HG03342 (cell line): Measurements from ENCODE around the gene RNF17.

Experiments
- ATAC-seq: cut with Tn5 transposase; IDR thresholded peaks from one replicate; pipeline ENCODE4 v1.9.1; 2021; ENCODE audit warnings: mild to moderate bottlenecking, moderate library complexity; ENCODE audit not compliant: unreplicated experiment

Gene RNF17

GRCh38 chr13:24894972-24895300, 131.0 kb downstream of the RNF17 start:
- ATAC-seq: no peak

GRCh38 chr13:24896061-24896460, 132.1 kb downstream of the RNF17 start:
- no peak for ATAC-seq

- ATAC-seq: no peak
Measured at GRCh38 chr13:24897293-24897692, 133.3 kb downstream of the RNF17 start.

GRCh38 chr13:24899601-24900000, 135.6 kb downstream of the RNF17 start:
- ATAC-seq: no peak

GRCh38 chr13:24900507-24900906, 136.5 kb downstream of the RNF17 start:
- peak; percentile 77 for ATAC-seq

GRCh38 chr13:24905242-24905641, 141.3 kb downstream of the RNF17 start:
- ATAC-seq: no peak

GRCh38 chr13:24906268-24906667, 142.3 kb downstream of the RNF17 start:
- ATAC-seq: no peak

- ATAC-seq: no peak
Measured at GRCh38 chr13:24910502-24911132, 146.6 kb downstream of the RNF17 start.

GRCh38 chr13:24911133-24911908, 147.4 kb downstream of the RNF17 start:
- ATAC-seq: no peak

- ATAC-seq: no peak
Measured at GRCh38 chr13:24916464-24916863, 152.5 kb downstream of the RNF17 start.

GRCh38 chr13:24921003-24921402, 157.0 kb downstream of the RNF17 start:
- no peak for ATAC-seq

- no peak for ATAC-seq
Measured at GRCh38 chr13:24921881-24922280, 157.9 kb downstream of the RNF17 start.

GRCh38 chr13:24922387-24922744, 158.4 kb downstream of the RNF17 start:
- no peak for ATAC-seq

GRCh38 chr13:24922745-24923591, 159.0 kb downstream of the RNF17 start:
- ATAC-seq: peak; percentile 86

- no peak for ATAC-seq
Measured at GRCh38 chr13:24925318-24926231, 161.6 kb downstream of the RNF17 start.

GRCh38 chr13:24927810-24928404, 163.9 kb downstream of the RNF17 start:
- no peak for ATAC-seq

- no peak for ATAC-seq
Measured at GRCh38 chr13:24929196-24929595, 165.2 kb downstream of the RNF17 start.
